GM19043 (cell line): ENCODE measurements around the gene AP4E1.
"Not testable (repeated sequence)": the region's sequence is repeated elsewhere in the genome, so short reads cannot be mapped to it uniquely, and the experiment has no call there.

ENCODE experiments used
- ATAC-seq: cut with Tn5 transposase; IDR thresholded peaks from one replicate; pipeline ENCODE4 v1.9.1; 2021; ENCODE audit warnings: low read depth; ENCODE audit not compliant: unreplicated experiment

AP4E1 gene

GRCh38 chr15:51011212-51011611 lies 102.7 kb downstream of the AP4E1 start:
- no peak for ATAC-seq

- ATAC-seq = no peak
Measured at GRCh38 chr15:51016615-51017014, 108.1 kb downstream of the AP4E1 start.

GRCh38 chr15:51022206-51022605 lies 113.7 kb downstream of the AP4E1 start:
- ATAC-seq = no peak

- no peak for ATAC-seq
Measured at GRCh38 chr15:51023499-51023898, 115.0 kb downstream of the AP4E1 start.

GRCh38 chr15:51024735-51025453 lies 116.4 kb downstream of the AP4E1 start:
- ATAC-seq = no peak

GRCh38 chr15:51025454-51025846 lies 117.0 kb downstream of the AP4E1 start:
- no peak for ATAC-seq

GRCh38 chr15:51030649-51031316 lies 122.3 kb downstream of the AP4E1 start:
- ATAC-seq = no peak

GRCh38 chr15:51037474-51037873 lies 129.0 kb downstream of the AP4E1 start:
- not testable (repeated sequence) for ATAC-seq

GRCh38 chr15:51038162-51038973 lies 129.9 kb downstream of the AP4E1 start:
- ATAC-seq = no peak

GRCh38 chr15:51038974-51039319 lies 130.5 kb downstream of the AP4E1 start:
- ATAC-seq = no peak

GRCh38 chr15:51044037-51044727 lies 135.7 kb downstream of the AP4E1 start:
- ATAC-seq = no peak

GRCh38 chr15:51046016-51046415 lies 137.5 kb downstream of the AP4E1 start:
- ATAC-seq = no peak

GRCh38 chr15:51046799-51047449 lies 138.4 kb downstream of the AP4E1 start:
- no peak for ATAC-seq

- no peak for ATAC-seq
Measured at GRCh38 chr15:51048308-51048707, 139.8 kb downstream of the AP4E1 start.

GRCh38 chr15:51049081-51049480 lies 140.6 kb downstream of the AP4E1 start:
- ATAC-seq = no peak

- ATAC-seq = no peak
Measured at GRCh38 chr15:51051776-51052175, 143.3 kb downstream of the AP4E1 start.

GRCh38 chr15:51053571-51053970 lies 145.1 kb downstream of the AP4E1 start:
- ATAC-seq = no peak

GRCh38 chr15:51054535-51054934 lies 146.1 kb downstream of the AP4E1 start:
- ATAC-seq = no peak
